Right lobe of liver (tissue), 6 donors: Measurements from ENCODE around the gene INPP5A. TPM values are rescaled to one million over a fixed set of nuclear protein-coding genes. Genes with fewer than 3 reads are reported as not detected.

Experiments used
- ATAC-seq, 4 donors: fragments of 200-7000 bp; cut with Tn5 transposase; one replicate each; pipeline ENCODE4 v1.9.1; 2020; ENCODE audit warnings: mild to moderate bottlenecking in 4 of 4, moderate library complexity in 4 of 4
- DNase-seq, 3 donors: peaks; one replicate each; pipeline ENCODE4 v3.0.0-alpha.2; 2020
- H3K27ac ChIP-seq, 3 donors: fragments of 200-600 bp; one replicate each; pipeline ENCODE4 v1.8.0; 2022
- H3K27me3 ChIP-seq, 2 donors: fragments of 200-600 bp; one replicate each; pipeline ENCODE4 v1.8.0; 2022
- H3K36me3 ChIP-seq, 4 donors: fragments of 200-600 bp; sonication (generic) in 1 of 4; one replicate each; pipeline versions ENCODE4 v1.5.1 to v1.8.0; 2017 to 2022; ENCODE audit warnings: control low read depth in 1 of 4
- H3K4me1 ChIP-seq, 4 donors: fragments of 200-600 bp; sonication (generic) in 1 of 4; one replicate each; pipeline versions ENCODE4 v1.5.1 to v1.8.0; 2017 to 2022; ENCODE audit warnings: control low read depth in 1 of 4
- H3K4me3 ChIP-seq, 3 donors: fragments of 200-600 bp; one replicate each; pipeline ENCODE4 v1.8.0; 2022
- H3K9me3 ChIP-seq, 4 donors: fragments of 200-600 bp; sonication (generic) in 1 of 4; one replicate each; pipeline versions ENCODE4 v1.5.1 to v1.8.0; 2017 to 2022; ENCODE audit warnings: control low read depth in 1 of 4
- POLR2A ChIP-seq: fragments of 450-650 bp; IDR thresholded peaks from one replicate; pipeline ENCODE4 v1.6.1; 2017; ENCODE audit warnings: antibody characterized with exemption, mild to moderate bottlenecking
- WGBS: methylation state at CpG from one replicate; pipeline ENCODE4 v1.1.6; 2018; ENCODE audit warnings: low coverage, low lambda C conversion rate; ENCODE audit not compliant: insufficient coverage; ENCODE audit errors: missing lambda C conversion rate; 5-methylcytosine and 5-hydroxymethylcytosine counted together
- intact Hi-C, 2 donors: fragments of 100-400 bp; cut with DNase I; formaldehyde crosslinking; loops; one replicate each; pipeline versions ENCODE4 v1.11.2 to v1.14.1; 2022
- total RNA-seq, 6 experiments: library from RNA; depleted of rRNA in 2 of 6; stranded (reverse); fragments of >200 nt in 2 of 6; fragmentation: NEBNext Ultra II Directional in 3 of 6; extraction: Animal tissue kit (Norgen Biotek cat#: 25700) in 3 of 6; gene quantifications; one replicate each; pipeline versions ENCODE4 v1.1.0 to v1.2.4, GENCODE V29; 2016 to 2023
- TF ChIP-seq, protein P1 (sequence below), 4 donors: fragments of 200-600 bp in 3 of 4; fragments of 450-650 bp in 1 of 4; IDR thresholded peaks; one replicate each; pipeline versions ENCODE4 v1.5.1 to v1.8.0; 2016 to 2022; ENCODE audit warnings: antibody characterized with exemption in 4 of 4, mild to moderate bottlenecking in 2 of 4
- donor health status: DM: no; HTN: yes; CAD: no.
- donor health status: DM: no; HTN: no; CAD: no.
- donor health status: DM: no; HTN: no; CAD: no.
- donor health status: DM: no; HTN: yes; CAD: no.
- donor health status: DM: no; HTN: yes; CAD: no.

Gene INPP5A
- total RNA-seq, 6 experiments from 2014 or later, result 12.5 to 24.6 (median 16.9) TPM

DNA sequence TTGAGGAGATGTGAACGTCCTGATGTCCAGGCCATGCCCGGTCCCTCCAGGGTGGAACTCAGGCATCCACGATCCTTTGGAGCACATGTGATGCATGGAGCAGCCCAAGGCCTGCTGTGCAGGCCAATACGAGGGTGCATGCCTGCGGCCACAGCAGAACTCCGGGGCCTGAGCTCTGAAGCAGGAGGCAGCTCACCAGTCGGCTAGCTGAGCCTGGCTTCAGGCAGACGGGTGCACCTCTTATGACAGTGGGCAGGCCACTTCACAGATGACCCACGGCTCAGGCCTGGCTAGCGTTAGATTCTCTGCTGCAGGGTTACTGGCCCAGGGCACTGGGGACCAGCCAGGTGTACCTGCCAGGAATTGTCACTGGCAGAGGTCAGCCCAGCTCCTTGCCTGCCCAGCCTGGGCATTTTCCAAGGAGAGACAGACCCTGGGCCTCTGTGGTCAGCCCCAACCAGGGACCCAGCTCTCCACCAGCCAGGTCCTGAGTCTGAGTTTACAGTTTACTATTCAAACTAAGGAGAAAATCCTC is 29.6 kb upstream of the INPP5A start:
- no peak for TF ChIP-seq POLR2A
- TF ChIP-seq, protein P1, sequence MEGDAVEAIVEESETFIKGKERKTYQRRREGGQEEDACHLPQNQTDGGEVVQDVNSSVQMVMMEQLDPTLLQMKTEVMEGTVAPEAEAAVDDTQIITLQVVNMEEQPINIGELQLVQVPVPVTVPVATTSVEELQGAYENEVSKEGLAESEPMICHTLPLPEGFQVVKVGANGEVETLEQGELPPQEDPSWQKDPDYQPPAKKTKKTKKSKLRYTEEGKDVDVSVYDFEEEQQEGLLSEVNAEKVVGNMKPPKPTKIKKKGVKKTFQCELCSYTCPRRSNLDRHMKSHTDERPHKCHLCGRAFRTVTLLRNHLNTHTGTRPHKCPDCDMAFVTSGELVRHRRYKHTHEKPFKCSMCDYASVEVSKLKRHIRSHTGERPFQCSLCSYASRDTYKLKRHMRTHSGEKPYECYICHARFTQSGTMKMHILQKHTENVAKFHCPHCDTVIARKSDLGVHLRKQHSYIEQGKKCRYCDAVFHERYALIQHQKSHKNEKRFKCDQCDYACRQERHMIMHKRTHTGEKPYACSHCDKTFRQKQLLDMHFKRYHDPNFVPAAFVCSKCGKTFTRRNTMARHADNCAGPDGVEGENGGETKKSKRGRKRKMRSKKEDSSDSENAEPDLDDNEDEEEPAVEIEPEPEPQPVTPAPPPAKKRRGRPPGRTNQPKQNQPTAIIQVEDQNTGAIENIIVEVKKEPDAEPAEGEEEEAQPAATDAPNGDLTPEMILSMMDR (IDR thresholded peaks at IDR 0.05), result no peak
- H3K27me3 ChIP-seq, result no peaks in the 10 kb centered on the region
- ATAC-seq (peak; percentile 43 to 94 (median 67)), DNase-seq (peak in 2 of 3 donors; percentile 83 to 84)
- intact Hi-C loops, result no loop called here
- peaks cover 0 to 10% (median 0%) of the 10 kb centered on the region in 4 donors for H3K4me1 ChIP-seq
- no CpG with 5 or more reads among the region's 10 CpGs for WGBS
- H3K27ac ChIP-seq, result no peak overlapping the region
- no peak overlapping the region for H3K4me3 ChIP-seq
- no peaks in the 10 kb centered on the region for H3K9me3 ChIP-seq
- H3K36me3 ChIP-seq, result no peaks in the 10 kb centered on the region

DNA sequence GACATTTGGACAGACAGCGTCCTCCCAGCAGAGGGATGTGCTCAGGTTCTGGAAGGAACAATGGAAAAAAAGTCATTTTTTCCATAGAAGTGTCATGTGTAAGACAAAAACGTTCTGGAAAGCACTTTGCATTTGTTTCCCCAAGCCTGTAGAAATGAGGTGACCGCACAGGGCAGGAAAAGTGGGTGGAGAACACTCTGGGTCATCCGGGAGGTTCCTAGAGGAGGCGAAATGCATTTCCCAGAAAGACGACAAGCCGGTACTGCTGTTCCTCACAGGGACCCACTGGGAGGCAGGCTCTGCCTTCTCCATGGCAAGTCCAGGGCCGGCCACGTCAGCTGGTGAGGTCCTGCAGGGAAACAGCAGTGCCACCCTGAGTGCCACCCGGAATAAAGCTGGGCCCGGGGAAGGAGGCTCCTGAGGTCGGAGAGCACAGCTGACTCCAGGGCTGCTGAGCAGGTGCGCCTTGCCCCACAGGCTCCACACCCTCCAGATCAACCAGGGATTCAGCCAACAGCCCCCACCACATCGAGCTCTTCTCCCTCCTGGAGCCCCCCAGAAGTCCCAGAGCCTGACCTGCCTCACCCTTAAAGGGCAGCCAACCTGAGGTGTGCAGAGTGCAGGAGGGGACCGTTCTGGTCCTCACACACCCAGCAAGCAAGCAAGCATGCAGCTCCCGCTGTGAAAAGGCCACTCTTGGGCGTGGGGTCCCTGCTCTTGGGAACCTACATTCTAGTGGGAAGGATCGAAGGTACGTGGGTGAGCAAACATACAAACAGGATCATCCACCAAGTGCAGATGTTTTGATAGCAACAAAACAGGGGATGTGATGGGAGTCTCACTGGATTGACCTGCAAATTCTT is 28.8 kb upstream of the INPP5A start:
- TF ChIP-seq POLR2A, result no peak
- TF ChIP-seq, protein P1 (IDR thresholded peaks at IDR 0.05), result peak in 1 of 4 donors; percentile 17
- intact Hi-C loops, result no loop called here
- Histone ChIP-seq H3K4me1 (peaks cover 0 to 10% (median 0%) of the 10 kb centered on the region in 4 donors), H3K36me3 (no peaks in the 10 kb centered on the region), H3K4me3 (no peak overlapping the region), H3K9me3 (no peaks in the 10 kb centered on the region), H3K27ac (no peak overlapping the region), H3K27me3 (no peaks in the 10 kb centered on the region)
- ATAC-seq (peak in 3 of 4 donors; percentile 21 to 49 (median 30)), DNase-seq (peak in 1 of 3 donors; percentile 50)
- 68% methylated on average over 10 of the region's 19 CpGs for WGBS

DNA sequence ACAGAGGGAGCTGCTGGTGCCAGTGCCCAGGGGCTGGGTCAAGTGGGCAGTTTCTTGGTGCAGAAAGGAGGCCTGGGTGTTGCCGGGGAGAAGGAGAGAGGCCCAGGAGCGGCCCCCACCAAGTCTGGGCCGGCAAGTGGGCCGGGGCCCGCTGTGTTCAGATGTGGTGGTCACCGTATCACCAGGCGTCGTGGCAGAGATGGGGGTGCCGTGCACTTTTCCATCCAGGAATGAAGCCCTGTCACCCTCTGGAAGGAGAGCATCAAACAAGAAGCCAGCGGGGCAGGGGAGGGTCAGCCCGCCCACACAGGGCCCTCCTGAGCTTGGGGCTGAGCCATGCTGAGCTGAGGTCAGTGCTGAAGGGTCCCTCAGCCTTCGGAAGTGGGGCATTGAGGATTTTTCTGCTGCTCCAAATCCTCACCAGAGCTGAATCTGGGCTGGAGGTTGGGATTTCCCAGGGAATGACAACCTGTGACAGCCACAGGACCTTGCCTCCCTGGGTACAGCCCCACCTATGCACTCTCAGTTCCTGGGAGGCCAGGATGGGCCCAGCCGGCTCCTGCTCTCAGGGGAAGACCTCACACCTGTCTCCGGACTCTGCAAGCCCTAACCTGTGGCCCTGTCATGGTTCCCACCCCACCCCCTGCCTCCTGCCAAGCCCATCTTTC is 27.9 kb upstream of the INPP5A start:
- Histone ChIP-seq H3K4me1 (peaks cover 0 to 10% (median 0%) of the 10 kb centered on the region in 4 donors), H3K9me3 (no peaks in the 10 kb centered on the region), H3K4me3 (no peak overlapping the region), H3K36me3 (no peaks in the 10 kb centered on the region), H3K27me3 (no peaks in the 10 kb centered on the region), H3K27ac (no peak overlapping the region)
- intact Hi-C loops, result no loop called here
- no CpG with 5 or more reads among the region's 14 CpGs for WGBS
- ATAC-seq, result no peak
- TF ChIP-seq, protein P1 (IDR thresholded peaks at IDR 0.05), result no peak
- no peak for TF ChIP-seq POLR2A
- DNase-seq, result peak in 1 of 3 donors; percentile 40

DNA sequence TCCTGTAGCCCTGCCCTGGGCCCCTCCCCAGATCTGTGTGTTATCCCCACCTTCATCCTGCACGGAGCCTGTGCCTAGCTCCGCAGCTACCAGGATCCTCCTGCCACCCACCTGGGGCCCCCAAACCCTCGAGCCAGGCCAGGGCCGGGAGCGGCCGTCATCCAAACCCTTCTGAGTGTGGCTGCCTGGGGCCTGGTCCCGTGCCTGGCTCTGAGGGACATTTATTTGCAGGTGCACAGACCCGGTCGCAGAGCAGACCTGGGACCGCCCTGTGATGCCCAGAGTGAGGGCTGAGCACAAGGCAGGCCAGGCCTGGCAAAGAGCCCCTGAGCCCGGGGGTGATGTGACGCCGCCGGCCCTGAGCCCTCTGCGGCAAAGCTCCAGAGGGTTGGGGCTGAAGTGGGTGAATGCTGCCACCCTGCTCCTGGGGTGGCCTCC is 27.4 kb upstream of the INPP5A start:
- TF ChIP-seq, protein P1 (IDR thresholded peaks at IDR 0.05), result no peak
- no peak for TF ChIP-seq POLR2A
- WGBS, result no CpG with 5 or more reads among the region's 15 CpGs
- ATAC-seq, result no peak
- Histone ChIP-seq H3K9me3 (no peaks in the 10 kb centered on the region), H3K27me3 (no peaks in the 10 kb centered on the region), H3K4me1 (peaks cover 0 to 10% (median 0%) of the 10 kb centered on the region in 4 donors), H3K36me3 (no peaks in the 10 kb centered on the region), H3K27ac (no peak overlapping the region), H3K4me3 (no peak overlapping the region)
- peak in 1 of 3 donors; percentile 41 for DNase-seq
- intact Hi-C loops, result no loop called here
